GM12864 (cell line): ENCODE data around the gene PIK3C2G.

Experiments
- DNase-seq: peaks from one replicate; pipeline ENCODE4 v3.0.0-alpha.2; 2011; ENCODE audit warnings: low read depth
- H3K4me3 ChIP-seq: 2 replicates; pipeline ENCODE4 v1.5.1; 2011; ENCODE audit warnings: mild to moderate bottlenecking, low read depth, low read length, control low read depth
- CTCF ChIP-seq: IDR thresholded peaks from 2 replicates; pipeline ENCODE4 v1.5.1; 2011; ENCODE audit warnings: low read depth, mild to moderate bottlenecking, moderate library complexity, low read length, control low read depth, inconsistent platforms; ENCODE audit errors: missing control alignments

The PIK3C2G gene

GRCh38 chr12:18644564-18644963 lies 383.2 kb downstream of the PIK3C2G start:
- no peak for DNase-seq
- H3K4me3 ChIP-seq: no peak overlapping the region
- no peak for TF ChIP-seq CTCF

GRCh38 chr12:18646286-18646890 lies 385.1 kb downstream of the PIK3C2G start:
- no peak for DNase-seq
- TF ChIP-seq CTCF: no peak
- H3K4me3 ChIP-seq: no peak overlapping the region

GRCh38 chr12:18651525-18651924 lies 390.2 kb downstream of the PIK3C2G start:
- H3K4me3 ChIP-seq: no peak overlapping the region
- no peak for DNase-seq
- no peak for TF ChIP-seq CTCF

GRCh38 chr12:18652596-18652995 lies 391.3 kb downstream of the PIK3C2G start:
- TF ChIP-seq CTCF: no peak
- no peak for DNase-seq
- no peak overlapping the region for H3K4me3 ChIP-seq

GRCh38 chr12:18653465-18653864 lies 392.1 kb downstream of the PIK3C2G start:
- no peak overlapping the region for H3K4me3 ChIP-seq
- TF ChIP-seq CTCF: no peak
- no peak for DNase-seq

GRCh38 chr12:18655351-18655750 lies 394.0 kb downstream of the PIK3C2G start:
- H3K4me3 ChIP-seq: no peak overlapping the region
- DNase-seq: no peak
- no peak for TF ChIP-seq CTCF

- no peak for TF ChIP-seq CTCF
Measured at GRCh38 chr12:18658179-18658578, 396.9 kb downstream of the PIK3C2G start.

More at GRCh38 chr12:18658179-18658578, 396.9 kb downstream of the PIK3C2G start:
- H3K4me3 ChIP-seq: no peak overlapping the region
- DNase-seq: no peak
